OCI-LY1 (cell line): ENCODE measurements around the gene TMEM106C.

ENCODE experiments used
- H2AFZ ChIP-seq: fragments of 200-600 bp; sonication (generic), shearing (Covaris generic); 2 replicates; pipeline ENCODE4 v1.6.0; 2014; ENCODE audit warnings: antibody characterized with exemption, mild to moderate bottlenecking, low read length
- H3F3A ChIP-seq: fragments of 200-600 bp; sonication (generic), shearing (Covaris generic); 2 replicates; pipeline ENCODE4 v1.6.0; 2014; ENCODE audit warnings: mild to moderate bottlenecking, antibody characterized with exemption, low read length, moderate library complexity; ENCODE audit not compliant: insufficient read depth
- H3K27ac ChIP-seq: fragments of 200-600 bp; sonication (generic); 2 replicates; pipeline ENCODE4 v1.5.1; 2014; ENCODE audit warnings: low read length, mixed run types, mild to moderate bottlenecking, low read depth; ENCODE audit not compliant: poor library complexity, severe bottlenecking
- H3K27me3 ChIP-seq: fragments of 200-600 bp; sonication (generic); 2 replicates; pipeline ENCODE4 v1.6.0; 2014; ENCODE audit warnings: antibody characterized with exemption, mild to moderate bottlenecking, low read length, moderate library complexity; ENCODE audit not compliant: insufficient read depth
- H3K36me3 ChIP-seq: fragments of 200-600 bp; sonication (generic); 2 replicates; pipeline ENCODE4 v1.6.1; 2014; ENCODE audit warnings: mild to moderate bottlenecking, antibody characterized with exemption, low read length, moderate library complexity, mixed read lengths; ENCODE audit not compliant: insufficient read depth
- H3K4me1 ChIP-seq: fragments of 200-600 bp; sonication (generic); 2 replicates; pipeline ENCODE4 v1.5.1; 2014; ENCODE audit warnings: mild to moderate bottlenecking, low read length, moderate library complexity; ENCODE audit not compliant: insufficient read depth, severe bottlenecking
- H3K4me2 ChIP-seq: fragments of 200-600 bp; sonication (generic), shearing (Covaris generic); 2 replicates; pipeline ENCODE4 v1.6.1; 2014; ENCODE audit warnings: low read length
- H3K4me3 ChIP-seq: fragments of 200-600 bp; sonication (generic); 2 replicates; pipeline ENCODE4 v1.5.1; 2014; ENCODE audit warnings: low read length, low read depth, mild to moderate bottlenecking, mixed read lengths; ENCODE audit not compliant: poor library complexity, severe bottlenecking
- H3K79me2 ChIP-seq: fragments of 200-600 bp; shearing (Covaris generic); 2 replicates; pipeline ENCODE4 v1.6.1; 2016; ENCODE audit warnings: mixed run types, low read length, mixed read lengths; ENCODE audit not compliant: insufficient read depth
- H3K9ac ChIP-seq: fragments of 200-600 bp; sonication (generic), shearing (Covaris generic); 2 replicates; pipeline ENCODE4 v1.6.1; 2014; ENCODE audit warnings: mild to moderate bottlenecking, low read length, mixed read lengths
- H3K9me2 ChIP-seq: fragments of 200-600 bp; sonication (generic), shearing (Covaris generic); 2 replicates; pipeline ENCODE4 v1.6.1; 2014; ENCODE audit warnings: low read depth, mild to moderate bottlenecking, low read length, mixed read lengths
- H3K9me3 ChIP-seq: fragments of 200-600 bp; shearing (Covaris generic); 2 replicates; pipeline ENCODE4 v1.6.1; 2014; ENCODE audit warnings: low read length, mixed read lengths
- H4K20me1 ChIP-seq: fragments of 200-600 bp; sonication (generic), shearing (Covaris generic); 2 replicates; pipeline ENCODE4 v1.6.0; 2016; ENCODE audit warnings: mild to moderate bottlenecking, low read length; ENCODE audit not compliant: insufficient read depth
- EZH2 ChIP-seq: fragments of 200-600 bp; sonication (generic), shearing (Covaris generic); IDR thresholded peaks from 2 replicates; pipeline ENCODE4 v1.8.0; 2017; ENCODE audit warnings: borderline replicate concordance, mixed run types, mild to moderate bottlenecking, antibody characterized with exemption, low read length, moderate library complexity, mixed read lengths
- TF ChIP-seq, protein P1 (sequence below): fragments of 200-600 bp; sonication (generic), shearing (Covaris generic); IDR thresholded peaks from 2 replicates; pipeline ENCODE4 v1.5.1; 2017; ENCODE audit warnings: mild to moderate bottlenecking, antibody characterized with exemption, low read length, moderate library complexity, mixed read lengths

The TMEM106C gene

DNA sequence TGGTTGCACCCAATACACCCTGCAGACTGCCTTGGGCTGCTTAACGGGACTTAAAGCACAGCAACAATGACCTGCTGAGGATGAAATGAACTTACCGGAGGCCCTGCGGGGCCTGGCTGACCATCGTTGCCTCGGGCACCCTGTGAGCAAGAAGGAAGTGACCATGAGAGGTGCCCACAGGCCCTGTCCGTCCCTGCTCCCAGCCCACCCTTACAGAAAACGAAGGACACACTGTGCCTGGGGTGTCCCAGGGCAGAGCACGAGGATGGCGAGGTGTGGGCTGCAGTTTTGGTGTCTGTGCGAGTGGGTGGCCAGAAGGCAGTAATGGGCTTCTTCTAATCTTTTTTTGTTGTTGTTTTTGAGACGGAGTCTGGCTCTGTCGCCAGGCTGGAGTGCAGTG, 26.3 kb downstream of the TMEM106C start:
- Histone ChIP-seq H2AFZ (no peak overlapping the region), H3K27me3 (peaks cover 4% of the 10 kb centered on the region; the same call in 1 of the 2 replicates)
- no peak for TF ChIP-seq EZH2
- TF ChIP-seq, protein P1, sequence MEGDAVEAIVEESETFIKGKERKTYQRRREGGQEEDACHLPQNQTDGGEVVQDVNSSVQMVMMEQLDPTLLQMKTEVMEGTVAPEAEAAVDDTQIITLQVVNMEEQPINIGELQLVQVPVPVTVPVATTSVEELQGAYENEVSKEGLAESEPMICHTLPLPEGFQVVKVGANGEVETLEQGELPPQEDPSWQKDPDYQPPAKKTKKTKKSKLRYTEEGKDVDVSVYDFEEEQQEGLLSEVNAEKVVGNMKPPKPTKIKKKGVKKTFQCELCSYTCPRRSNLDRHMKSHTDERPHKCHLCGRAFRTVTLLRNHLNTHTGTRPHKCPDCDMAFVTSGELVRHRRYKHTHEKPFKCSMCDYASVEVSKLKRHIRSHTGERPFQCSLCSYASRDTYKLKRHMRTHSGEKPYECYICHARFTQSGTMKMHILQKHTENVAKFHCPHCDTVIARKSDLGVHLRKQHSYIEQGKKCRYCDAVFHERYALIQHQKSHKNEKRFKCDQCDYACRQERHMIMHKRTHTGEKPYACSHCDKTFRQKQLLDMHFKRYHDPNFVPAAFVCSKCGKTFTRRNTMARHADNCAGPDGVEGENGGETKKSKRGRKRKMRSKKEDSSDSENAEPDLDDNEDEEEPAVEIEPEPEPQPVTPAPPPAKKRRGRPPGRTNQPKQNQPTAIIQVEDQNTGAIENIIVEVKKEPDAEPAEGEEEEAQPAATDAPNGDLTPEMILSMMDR: no peak

DNA sequence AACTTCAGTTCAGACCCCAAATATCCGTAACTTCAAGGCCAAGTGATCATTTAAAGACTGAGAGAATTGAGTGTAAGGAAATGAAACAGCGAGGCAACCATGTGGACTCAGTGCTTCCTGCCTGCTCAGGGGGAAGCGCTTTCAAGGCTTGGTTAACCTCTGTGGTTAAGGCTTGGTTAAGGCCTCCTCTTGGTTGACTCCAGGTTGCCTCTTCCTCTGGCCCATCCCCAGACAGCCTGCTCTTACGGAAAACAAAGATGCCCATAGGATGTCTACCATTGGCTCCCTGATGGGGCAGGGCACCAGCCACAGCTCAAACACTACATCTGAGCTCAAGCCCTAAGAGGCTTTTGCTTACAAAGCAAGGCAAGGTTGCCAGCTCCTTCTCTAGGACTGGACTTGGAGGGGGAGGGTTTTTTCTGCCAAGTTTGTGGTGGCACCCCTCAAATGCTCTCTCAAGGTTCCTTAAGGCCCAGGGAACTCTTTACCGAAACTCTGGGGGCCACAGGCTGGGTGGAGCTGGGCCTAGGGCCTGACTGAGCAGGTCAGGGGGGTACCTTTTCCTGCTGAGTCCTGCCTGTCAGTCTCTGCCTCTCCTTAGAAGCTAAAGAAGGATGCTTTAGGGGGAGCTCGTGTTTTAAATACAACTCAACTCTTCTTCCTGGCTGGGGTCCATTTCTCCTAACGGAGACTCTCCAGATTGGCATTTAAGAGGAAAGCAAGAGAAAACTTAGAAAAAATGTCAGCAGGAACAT, 27.1 kb downstream of the TMEM106C start:
- Histone ChIP-seq H3K4me2 (no peak overlapping the region), H4K20me1 (no peaks in the 10 kb centered on the region), H3F3A (no peaks in the 10 kb centered on the region), H3K79me2 (no peaks in the 10 kb centered on the region), H3K9me3 (no peaks in the 10 kb centered on the region), H3K36me3 (no peaks in the 10 kb centered on the region), H3K9me2 (no peaks in the 10 kb centered on the region), H3K27me3 (peaks cover 4% of the 10 kb centered on the region; the same call in 1 of the 2 replicates), H2AFZ (no peak overlapping the region), H3K27ac (no peak overlapping the region), H3K9ac (no peak overlapping the region), H3K4me3 (no peak overlapping the region), H3K4me1 (peaks cover 5% of the 10 kb centered on the region)
- no peak for TF ChIP-seq EZH2
- TF ChIP-seq, protein P1: no peak

More for the DNA sequence above, 26.3 kb downstream of the TMEM106C start:
- no peaks in the 10 kb centered on the region for H3K79me2 ChIP-seq
- no peaks in the 10 kb centered on the region for H3K36me3 ChIP-seq
- H4K20me1 ChIP-seq: no peaks in the 10 kb centered on the region
- H3K4me3 ChIP-seq: no peak overlapping the region
- H3K9ac ChIP-seq: no peak overlapping the region
- H3K4me2 ChIP-seq: no peak overlapping the region
- H3K9me2 ChIP-seq: no peaks in the 10 kb centered on the region
- no peak overlapping the region for H3K27ac ChIP-seq
- peaks cover 5% of the 10 kb centered on the region for H3K4me1 ChIP-seq
- H3F3A ChIP-seq: no peaks in the 10 kb centered on the region
- no peaks in the 10 kb centered on the region for H3K9me3 ChIP-seq

DNA sequence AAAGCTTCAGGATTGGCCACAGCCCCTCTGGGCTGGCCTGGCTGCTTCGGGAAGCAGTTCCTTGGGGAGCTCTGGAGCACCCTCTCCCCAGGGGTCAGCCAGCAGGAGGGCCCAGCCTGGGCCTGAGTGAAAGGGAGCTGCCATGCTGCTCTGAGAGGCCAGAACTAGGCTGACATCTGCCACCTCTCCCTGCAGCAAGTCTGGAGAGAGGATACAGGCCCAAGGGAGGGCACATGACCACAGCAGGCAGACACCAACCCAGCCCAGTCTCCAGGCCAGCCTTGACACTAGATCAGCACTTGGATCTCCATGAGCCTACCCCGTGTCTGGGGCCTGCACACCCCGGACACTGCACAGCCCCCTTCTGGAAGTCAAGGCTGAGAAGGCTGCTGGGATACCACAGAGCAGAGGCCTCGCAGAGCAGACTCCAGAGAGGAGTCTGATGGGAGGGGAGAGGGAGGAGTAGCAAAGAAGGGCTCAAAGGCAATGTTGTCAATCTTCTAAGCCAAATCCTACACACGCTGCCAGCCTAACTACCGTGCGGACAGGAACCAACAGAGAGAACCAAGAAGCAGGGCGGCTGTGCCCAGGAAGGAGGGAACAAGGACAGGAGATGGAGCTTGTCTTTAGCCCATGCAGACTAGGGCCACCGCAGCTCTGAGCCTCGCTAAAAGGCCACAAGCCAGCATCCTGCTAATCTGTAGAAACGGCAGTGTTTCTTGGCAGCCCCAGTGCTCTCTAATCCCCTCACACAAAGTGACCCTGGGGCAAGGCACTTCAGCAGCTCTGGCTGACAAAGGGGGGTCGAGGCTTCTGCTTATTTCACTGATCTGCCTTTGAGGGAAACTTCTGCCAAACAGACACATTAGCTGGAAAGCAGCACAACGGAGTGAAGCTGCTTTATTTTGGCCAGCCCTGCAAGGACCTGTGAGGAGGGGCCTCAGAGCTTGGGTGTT, 28.0 kb downstream of the TMEM106C start:
- TF ChIP-seq EZH2: no peak
- TF ChIP-seq, protein P1: no peak
- Histone ChIP-seq H3K4me1 (peaks cover 5% of the 10 kb centered on the region), H4K20me1 (no peaks in the 10 kb centered on the region), H2AFZ (no peak overlapping the region), H3K27ac (no peak overlapping the region), H3K27me3 (peaks cover 4% of the 10 kb centered on the region; the same call in 1 of the 2 replicates), H3K36me3 (no peaks in the 10 kb centered on the region), H3K4me3 (no peak overlapping the region), H3K9ac (no peak overlapping the region), H3K9me3 (no peaks in the 10 kb centered on the region), H3F3A (no peaks in the 10 kb centered on the region), H3K79me2 (no peaks in the 10 kb centered on the region), H3K9me2 (no peaks in the 10 kb centered on the region), H3K4me2 (no peak overlapping the region)
